ENCODE data around the gene SNN.

The SNN gene

DNA sequence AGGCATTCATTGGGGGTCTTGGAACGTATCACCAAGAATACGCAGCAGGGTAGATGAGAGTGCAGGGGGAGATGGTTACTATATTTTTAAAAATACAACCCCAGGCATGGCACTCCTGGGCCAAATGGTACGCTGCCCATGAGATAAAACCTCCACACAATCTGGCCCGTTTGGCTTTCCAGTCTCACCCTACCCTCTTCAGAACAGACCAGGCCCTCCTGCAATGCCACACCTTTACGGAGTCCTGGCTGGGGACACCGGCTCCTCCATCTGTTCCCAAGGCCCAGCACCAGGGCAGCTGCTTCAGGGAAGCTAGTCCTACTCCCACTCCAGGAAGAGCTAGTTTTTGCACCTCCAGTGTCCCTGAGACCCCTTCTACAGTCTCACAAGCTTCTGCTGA, 24.4 kb downstream of the SNN start:
- no peak overlapping the region for H3K27ac ChIP-seq
- DNase-seq (ENCODE audit: low read depth, low spot score), result no peak

DNA sequence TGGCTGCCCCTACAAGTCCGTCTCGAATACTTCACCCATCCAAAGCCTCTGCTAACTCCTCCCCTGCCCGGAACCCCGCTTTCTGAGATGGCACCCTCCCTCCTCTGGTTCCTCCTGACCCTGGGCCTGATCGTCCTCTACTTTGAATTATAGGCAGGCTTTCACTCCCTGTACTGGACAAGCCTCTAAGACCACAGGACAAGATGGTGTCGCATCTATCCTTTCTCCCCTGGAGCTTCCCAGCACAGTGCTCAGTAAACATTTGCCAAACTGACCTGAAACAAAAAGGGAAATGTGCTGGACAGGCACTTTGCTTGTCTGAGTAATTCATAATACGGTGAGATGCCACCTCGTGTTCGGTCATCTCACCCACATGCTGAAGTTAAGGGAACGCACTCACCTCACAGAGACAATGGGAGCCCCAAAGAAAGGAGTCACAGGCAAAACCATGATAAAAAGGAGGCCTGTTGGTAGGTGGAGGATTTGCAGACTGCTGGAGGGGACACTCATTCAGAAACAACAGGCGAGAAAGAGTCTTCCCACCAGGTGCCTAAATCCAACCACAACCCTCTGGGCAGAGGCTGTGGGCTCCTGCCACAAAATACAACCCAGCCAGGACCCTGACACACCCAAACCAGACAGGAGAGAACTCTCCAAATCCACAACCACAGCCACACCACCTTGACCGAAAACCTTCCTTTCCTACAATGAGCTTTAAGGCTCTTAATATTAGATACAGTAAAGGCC, 28.2 kb downstream of the SNN start:
- no peak overlapping the region for H3K27ac ChIP-seq
- no peak for DNase-seq (ENCODE audit: low read depth, low spot score)

DNA sequence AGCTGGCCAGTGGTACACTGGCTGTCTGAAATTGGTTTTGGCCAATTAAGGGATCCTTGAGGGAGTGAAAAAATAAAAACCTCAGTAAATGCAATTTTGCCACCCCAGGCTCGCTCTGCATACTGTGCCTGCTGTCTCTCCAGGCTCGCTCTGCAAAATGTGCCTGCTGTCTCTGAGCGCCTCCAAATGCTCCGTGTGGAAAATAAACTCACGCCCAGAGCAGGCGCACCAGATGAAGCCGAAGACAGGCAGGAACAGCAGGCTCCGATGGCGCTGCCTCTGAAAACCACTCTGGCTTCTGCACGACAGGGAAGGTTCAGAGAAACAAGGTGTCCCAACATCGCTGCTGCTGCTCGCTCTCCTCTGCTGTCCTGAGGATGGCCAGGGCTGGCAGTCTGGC, 29.1 kb downstream of the SNN start:
- DNase-seq (ENCODE audit: low read depth, low spot score), result no peak
- no peak overlapping the region for H3K27ac ChIP-seq

DNA sequence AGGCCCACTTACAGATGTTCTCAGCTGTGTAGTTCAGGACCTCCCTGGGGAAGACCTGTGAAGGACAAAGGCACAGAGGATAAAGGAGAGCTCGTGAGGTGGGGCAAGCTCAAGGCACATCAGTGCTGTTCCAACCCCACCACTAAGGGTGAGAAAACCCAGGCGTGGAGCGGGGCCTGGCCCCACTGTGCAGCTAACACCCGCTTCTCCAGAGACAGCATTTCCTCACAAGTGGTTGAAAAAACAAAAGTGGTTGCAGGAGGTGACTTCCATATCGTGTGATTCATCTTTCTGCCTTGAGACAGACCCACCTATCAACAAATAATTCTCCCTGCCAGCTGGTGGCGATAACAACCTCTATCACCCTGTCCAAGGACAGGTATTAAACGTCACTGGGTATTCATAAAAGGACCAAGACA, 30.0 kb downstream of the SNN start:
- no peak for DNase-seq (ENCODE audit: low read depth, low spot score)
- no peak overlapping the region for H3K27ac ChIP-seq

DNA sequence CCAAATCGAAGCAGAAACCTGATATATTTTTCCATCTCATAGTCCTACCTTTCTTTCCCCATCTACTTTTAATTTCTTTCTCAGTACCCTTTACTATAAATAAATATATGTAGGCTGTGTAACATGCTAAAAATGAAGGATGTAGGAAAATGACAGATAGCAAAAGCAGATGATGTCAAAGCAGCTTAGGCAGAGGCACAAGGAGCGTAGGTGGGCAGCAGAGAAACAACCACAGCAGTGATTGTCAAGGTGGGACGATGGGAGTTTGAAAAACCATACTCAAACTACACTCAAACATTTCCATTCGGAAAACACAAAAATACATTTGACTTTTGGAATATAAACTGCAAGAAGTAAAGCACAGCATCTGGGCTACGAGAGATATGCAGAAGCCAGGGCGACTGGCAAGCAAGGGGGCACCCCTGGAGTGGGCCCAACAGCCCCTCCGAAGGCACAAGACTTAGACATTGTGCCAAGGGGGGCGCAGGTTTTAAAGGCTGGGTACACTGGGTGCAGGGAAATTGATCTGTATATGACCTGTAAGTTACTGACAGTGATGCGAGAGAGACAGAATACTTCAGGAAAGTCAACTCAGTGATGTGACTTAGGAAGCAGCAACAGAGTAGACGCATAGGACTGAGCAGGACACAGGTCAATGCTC, 31.1 kb downstream of the SNN start:
- H3K27ac ChIP-seq, result no peak overlapping the region
- no peak for DNase-seq (ENCODE audit: low read depth, low spot score)

DNA sequence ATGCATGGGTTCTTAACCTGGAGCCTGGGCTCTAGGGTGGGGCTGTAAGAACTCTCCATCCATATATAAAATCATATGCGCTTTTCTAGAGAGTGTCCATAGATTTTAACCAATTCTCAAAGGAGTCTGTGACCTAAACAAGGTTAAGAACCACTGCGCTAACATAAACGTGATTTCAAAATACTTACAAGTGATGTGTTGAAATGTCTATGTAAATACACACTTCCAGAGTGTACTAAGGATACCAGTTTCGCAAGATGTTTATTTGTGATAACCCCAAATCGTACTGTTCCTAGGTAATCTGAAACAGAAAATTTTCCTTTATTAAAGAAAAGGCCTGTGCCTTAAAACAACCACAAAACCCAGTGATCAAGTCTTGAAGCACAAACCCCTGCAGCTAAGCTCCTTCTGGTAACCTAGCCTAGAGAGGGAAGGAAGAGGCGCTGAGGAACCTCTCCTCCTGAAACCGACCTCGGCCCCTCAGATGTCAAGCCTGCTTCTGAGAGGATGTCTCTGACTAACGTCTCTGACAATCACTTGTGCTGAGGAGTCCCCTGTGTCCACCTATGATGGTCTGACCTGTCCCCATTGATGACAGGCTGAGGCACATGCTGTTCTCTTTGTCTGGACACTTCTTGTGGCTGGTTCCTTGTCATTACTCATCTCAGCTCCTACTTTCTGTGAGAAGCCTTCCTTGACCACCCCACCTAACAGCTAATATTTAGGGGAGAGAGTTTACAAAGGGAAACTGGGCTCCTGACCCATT, 32.2 kb downstream of the SNN start:
- no peak overlapping the region for H3K27ac ChIP-seq

DNA sequence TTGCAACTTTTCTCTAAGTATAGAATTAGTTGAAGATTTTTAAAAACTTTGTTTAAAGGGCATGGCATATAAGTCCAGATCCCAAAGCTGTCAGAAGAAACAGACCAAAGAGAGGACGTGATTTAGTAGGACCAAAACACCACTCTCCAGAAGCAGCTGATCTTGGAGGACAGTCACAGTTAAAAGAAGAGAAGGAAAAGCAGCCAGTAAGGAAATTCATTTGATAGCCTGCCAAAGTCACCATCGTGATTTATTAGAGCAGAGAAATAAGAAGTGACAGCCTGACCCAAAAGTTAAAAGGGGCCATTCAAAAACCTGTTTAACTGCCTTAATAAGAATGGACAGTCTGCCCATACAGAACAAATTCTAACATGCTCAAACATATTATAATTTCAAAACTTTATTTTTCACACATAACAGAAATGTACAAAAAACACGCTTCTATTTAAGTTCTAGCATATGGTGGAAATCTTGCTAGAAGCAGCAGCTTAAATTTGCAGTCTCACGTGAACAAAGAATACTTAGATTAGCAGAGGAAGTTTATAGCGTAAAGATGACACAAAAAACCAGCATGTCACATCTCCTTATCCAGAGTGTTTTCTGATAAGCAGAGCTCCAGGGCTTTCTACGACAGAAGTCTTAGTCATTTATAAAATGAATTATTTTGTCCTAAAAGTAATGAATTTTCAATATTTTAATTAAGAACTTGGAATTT, 37.2 kb downstream of the SNN start:
- DNase-seq (ENCODE audit: low read depth, low spot score), result no peak
- H3K27ac ChIP-seq, result no peak overlapping the region

More for the DNA sequence above, 32.2 kb downstream of the SNN start:
- no peak for DNase-seq (ENCODE audit: low read depth, low spot score)

DNA sequence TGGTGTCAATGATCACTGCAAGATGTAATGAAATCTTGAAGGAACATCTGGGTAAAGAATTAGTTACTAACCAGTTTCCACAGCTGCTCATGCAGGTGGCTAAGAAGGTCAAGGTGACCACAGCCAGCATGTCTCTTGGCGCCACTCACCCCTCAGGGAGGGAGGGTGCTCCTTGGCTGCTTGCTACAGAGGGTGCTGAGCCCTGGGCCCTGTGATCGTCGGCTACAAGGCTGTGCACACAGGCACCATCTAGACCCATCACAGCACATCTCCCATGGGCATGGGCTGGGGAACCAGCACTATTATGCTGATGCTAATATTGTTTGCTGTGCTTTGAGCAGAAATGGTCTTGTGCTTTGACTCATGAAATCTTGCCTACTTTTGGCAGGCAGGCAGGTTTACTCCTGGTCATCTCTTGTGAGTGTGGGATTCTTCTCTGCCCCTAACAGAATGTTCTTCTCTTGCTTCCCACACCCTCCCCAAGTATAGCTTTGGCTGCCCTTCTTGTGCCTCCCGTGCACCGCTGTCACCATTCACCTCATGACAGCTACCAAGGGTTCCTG, 38.0 kb downstream of the SNN start:
- DNase-seq (ENCODE audit: low read depth, low spot score), result no peak
- no peak overlapping the region for H3K27ac ChIP-seq

DNA sequence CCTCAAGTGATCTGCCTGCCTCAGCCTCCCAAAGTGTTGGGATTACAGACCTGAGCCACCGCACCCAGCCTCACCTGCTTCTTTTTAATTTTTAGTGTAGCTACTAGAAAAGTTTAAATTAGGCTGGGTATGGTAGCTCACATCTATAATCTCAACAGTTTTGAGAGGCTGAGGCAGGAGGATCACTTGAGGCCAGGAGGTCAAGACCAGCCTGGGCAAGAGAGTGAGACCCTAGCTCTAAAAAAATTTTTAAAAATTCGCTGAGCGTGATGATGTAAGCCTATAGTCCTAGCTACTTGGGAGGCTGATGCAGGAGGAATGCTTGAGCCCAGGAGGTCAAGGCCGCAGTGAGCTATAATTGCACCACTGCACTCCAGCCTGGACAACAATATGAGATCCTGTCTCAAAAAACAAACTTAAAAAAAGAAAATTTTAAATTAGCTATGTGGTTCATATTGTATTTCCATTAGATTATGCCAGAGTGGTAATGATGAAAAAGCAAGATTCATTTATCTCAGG, 39.5 kb downstream of the SNN start:
- no peak overlapping the region for H3K27ac ChIP-seq

DNA sequence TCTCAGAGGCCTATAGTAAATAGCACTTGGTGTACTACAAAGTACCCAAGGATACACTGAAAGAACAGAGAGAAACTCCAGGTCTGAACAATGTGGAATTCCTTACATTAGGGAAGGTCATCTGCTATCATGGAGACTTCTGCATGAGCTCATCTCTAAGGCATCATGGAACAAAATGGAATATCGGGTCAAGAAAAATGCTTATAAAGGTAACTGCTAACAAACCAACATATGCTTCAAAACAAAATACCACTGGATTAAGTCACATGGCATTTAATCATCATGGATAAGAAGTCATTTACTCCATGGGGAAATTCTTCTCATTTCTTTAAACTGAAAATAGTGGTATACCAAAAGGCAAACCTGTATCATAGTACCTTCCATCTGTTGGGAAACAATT, 40.2 kb downstream of the SNN start:
- H3K27ac ChIP-seq, result no peak overlapping the region
- DNase-seq (ENCODE audit: low read depth, low spot score), result no peak

More for the DNA sequence above, 39.5 kb downstream of the SNN start:
- DNase-seq (ENCODE audit: low read depth, low spot score), result no peak

DNA sequence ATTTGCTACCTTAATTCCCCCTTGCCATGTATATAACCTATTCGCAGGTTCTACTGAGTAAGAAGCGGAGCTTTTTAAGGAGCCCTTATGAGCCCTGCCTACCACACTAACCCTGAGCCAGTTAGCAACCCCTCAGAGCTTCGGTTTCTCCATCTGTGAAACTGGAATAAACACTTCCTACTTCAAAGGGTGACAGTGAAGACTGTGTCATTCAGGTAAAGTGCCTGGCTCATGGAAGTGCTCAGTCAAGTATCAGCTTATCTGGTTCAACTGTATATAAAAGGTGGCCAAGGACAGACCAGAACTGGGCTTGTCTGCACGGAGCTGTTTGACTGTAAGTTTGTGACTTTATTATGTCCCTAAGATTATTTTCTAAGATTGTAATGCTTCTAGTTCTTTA, 43.4 kb downstream of the SNN start:
- DNase-seq (ENCODE audit: low read depth, low spot score), result no peak
- H3K27ac ChIP-seq, result no peak overlapping the region

DNA sequence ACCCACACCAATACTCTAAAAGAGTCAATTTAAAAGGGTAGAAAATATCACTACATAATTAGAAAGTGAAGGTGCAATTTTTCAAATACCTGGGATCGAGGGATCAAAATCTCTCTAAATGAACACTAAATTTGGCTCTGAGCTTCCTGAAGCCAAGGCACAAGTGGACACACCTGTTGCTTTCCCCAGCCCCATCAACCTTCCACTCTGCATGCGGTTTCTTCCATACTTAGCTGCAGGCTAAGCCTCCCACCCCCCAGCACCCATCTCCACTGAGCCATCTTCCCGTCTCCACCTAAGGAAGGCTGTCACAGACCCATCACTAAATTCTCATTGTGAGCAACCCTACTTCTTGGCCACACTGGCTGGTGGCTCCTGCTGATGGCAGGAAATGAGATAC, 43.9 kb downstream of the SNN start:
- no peak overlapping the region for H3K27ac ChIP-seq
- no peak for DNase-seq (ENCODE audit: low read depth, low spot score)

DNA sequence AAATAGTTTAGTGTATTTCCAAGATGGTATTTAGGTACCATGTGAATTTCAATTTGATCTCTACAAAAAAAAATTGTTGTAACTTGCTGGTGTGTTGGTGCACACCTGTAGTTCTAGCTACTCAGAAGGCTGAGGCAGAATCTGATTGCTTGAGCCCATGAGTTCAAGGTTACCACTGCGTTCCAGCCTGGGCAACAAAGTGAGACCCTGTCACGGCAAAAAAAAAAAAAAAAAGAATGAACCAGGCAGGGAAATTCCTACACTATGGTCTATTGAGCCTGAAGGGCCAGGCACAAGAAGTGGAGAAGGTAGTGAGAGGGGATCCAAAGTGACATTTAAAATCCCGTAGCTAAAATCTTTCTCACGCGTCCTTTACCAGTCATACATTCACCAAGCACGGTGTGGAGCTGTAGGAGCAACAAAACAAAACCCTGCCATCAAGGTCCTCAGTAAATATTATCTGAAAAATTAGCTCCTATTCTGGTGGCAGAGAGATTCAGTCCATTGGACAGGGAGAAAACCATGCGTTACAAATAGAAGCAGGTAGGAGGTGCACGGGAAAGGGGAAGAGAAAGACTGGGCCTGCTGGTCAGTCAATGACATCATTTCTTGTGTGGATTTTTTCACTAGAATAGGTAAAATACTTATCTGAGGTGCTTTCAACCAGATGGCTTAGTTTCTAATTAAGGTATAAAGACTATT, 47.1 kb downstream of the SNN start:
- no peak for DNase-seq (ENCODE audit: low read depth, low spot score)
- no peak overlapping the region for H3K27ac ChIP-seq

DNA sequence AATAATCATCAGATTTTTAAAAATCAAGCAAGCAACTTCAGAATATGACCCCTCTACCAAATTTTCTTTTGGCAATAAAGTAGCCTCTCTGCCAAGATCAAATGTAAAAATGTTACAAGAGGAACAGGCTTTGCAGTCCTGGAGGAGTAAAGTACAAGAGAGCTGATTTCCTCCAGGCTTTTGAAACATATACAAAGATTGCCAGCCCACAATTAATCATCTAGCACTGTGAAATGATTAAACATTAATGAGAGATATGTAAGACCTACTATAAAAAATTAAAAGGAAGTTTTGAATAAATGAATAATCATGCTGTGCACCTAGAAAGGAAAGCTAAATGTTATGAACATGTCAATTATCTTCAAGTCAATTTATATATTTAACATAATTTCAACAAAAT, 48.1 kb downstream of the SNN start:
- no peak for DNase-seq (ENCODE audit: low read depth, low spot score)
- no peak overlapping the region for H3K27ac ChIP-seq

DNA sequence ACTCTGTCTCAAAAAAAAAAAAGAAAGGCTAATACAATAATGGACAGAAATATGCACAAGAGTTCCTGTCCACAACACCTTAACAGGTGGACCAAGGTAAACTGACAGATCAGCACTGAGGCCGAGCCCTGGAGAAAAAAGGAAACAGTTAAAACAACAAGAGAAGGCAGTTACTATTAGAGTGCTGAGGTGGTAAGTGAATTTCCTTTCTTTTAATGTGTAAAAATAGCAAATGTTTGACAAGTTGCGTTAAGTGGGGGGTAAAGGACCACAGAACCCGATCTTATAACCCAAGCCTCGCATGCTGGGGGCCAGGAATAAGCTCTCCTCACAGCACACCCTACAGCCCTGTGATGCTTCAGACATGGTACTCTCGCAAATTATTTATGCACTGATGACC, 49.6 kb downstream of the SNN start:
- DNase-seq (ENCODE audit: low read depth, low spot score), result no peak
- no peak overlapping the region for H3K27ac ChIP-seq

DNA sequence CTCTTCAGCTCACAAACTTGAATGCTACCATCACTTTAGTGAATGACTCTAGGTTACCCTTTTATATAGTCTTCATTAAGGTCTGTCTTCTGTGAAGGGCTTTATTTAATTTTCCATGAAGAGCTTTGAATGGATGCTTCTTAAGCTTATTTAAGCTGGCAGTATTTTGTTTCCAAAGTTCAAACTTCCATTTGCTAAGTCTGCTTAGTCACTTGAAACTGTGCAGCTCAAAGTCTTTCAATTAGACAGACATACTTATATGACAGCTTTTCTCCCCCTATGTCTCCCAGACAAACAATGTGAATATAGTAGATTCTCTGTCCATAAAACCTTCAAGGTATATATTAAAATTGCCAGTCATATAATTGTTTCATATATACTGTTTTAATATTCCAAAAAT, 50.9 kb downstream of the SNN start:
- no peak for DNase-seq (ENCODE audit: low read depth, low spot score)
- H3K27ac ChIP-seq, result no peak overlapping the region

DNA sequence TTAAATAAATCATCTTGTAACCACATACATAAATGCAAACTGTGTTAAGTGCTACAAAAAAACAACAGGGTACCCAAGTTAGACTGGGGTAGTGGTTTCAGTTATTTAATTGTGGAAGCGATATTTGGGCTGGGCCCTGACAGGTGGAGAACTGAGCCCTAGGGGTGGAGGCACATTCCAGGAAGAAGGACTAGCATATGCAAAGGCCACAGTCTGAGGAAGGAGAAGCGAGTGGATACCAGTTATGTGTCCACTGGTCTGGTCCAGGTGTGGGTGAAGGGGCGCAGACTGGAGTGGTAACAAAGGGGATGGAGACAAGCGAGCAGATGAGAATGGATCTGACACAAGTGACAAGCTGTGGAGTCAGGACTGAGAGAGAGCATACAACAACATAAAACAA, 51.5 kb downstream of the SNN start:
- no peak overlapping the region for H3K27ac ChIP-seq
- no peak for DNase-seq (ENCODE audit: low read depth, low spot score)

DNA sequence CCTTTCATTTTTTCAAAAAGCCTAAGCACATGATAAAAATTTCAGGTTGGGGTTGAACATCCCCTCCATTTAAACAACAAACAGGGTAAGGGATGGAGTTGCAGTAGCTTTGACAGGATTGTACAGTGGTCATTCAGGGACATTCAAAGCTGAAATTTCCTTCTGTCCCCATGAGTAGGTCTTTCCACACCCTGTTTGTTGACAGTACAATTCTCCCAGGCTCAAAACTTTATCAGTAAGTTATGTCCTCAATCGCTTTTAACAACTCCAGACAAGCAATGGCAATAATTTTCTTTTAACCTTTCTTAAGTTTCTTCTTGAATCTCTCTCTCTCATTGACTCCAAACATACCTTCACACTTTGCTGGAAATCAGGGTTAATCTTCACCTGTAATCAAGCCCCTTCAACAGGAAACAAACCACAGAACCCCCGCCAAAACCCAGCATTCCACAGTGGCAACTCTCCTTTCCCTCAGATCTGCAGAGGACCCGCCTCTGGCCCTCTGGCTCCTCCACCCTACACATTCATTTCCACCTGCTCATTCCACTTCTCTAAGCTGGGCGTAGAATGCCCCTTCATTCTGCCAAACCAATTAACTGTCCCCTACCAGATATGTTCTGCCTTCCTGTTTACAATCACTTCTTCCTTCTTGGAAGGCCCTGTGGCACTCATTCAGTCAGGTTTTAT, 53.7 kb downstream of the SNN start:
- no peak overlapping the region for H3K27ac ChIP-seq

DNA sequence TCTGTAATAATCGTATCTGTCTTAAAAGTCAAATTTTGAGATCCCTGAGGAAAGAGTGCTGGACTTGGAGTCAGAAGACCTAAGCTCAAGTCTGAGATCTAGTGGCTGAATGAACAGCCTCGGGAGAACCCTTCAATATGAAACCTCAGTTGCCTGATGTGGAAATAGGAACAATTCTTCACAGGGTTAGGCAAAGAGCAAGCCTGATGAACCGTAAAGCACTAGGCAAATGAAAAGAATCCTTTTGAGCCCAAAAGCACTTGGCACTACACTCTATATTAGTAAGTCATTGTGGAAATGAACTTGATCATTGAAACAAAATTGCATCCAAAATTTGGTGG, 54.2 kb downstream of the SNN start:
- H3K27ac ChIP-seq, result no peak overlapping the region
- DNase-seq (ENCODE audit: low read depth, low spot score), result no peak

More for the DNA sequence above, 53.7 kb downstream of the SNN start:
- no peak for DNase-seq (ENCODE audit: low read depth, low spot score)

Measured in epithelial cell of prostate (primary cell).